ENCODE results near the gene DAPL1. TPM values are rescaled to one million over a fixed set of nuclear protein-coding genes. Genes with fewer than 3 reads are reported as not detected.

Gene DAPL1
- total and polyA plus RNA-seq, 2 donors (not counting 1 experiment from before 2014, with no cell fraction given), result not detected

DNA sequence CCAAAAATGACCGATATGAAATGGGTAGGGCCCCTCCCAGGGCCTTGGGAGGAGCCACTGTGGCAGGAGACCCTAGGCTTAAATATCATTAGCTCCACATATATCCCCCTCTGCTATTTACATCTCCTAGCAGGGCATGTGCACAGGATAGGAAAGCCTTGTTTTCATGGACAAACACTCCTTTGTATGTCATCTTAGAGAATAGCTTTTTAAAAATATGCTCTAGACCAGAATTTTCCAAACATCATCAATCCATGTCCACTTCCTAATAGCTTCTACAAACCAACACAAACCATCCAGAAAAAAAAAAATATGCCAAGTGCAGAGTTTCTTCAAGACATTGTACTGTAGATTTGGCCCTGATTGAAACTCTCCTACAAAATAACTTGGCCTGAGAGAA, 10.8 kb downstream of the DAPL1 start:
- CTCF ChIA-PET, result interaction anchor here (1.1 kb wide), 1 partner anchor 527 kb away, joined by 3 read pairs; no protein-coding TSS in a partner anchor
- no peak for ATAC-seq (ENCODE audit: low read depth)
- Mint-ChIP-seq H3K4me3 (no peak overlapping the region), H3K27ac (no peak overlapping the region), H3K9me3 (ENCODE audit: insufficient read depth) (no peaks in the 10 kb centered on the region), H3K27me3 (peaks cover 10% of the 10 kb centered on the region), H3K4me1 (no peaks in the 10 kb centered on the region)
- Histone ChIP-seq H3K36me3 (replicated peaks in 1 of 2; ENCODE audit: control extremely low read depth in 1 of 2, control insufficient read depth in 1 of 2, extremely low read depth in 1 of 2, insufficient read depth in 2 of 2, low read length in 1 of 2) (no peaks in the 10 kb centered on the region), H4K20me1 (ENCODE audit: control insufficient read depth, insufficient read depth, low read length, poor library complexity, severe bottlenecking) (no peaks in the 10 kb centered on the region), H3K4me3 (ENCODE audit: control extremely low read depth in 1 of 5, extremely low read depth in 1 of 5, insufficient read depth in 1 of 5, low read depth in 2 of 5, low read length in 4 of 5) (no peak overlapping the region), H3K27me3 (replicated peaks in 1 of 4; ENCODE audit: control extremely low read depth in 1 of 4, control insufficient read depth in 3 of 4, insufficient read depth in 4 of 4, low read length in 3 of 4) (no peaks in the 10 kb centered on the region), H3K9ac (ENCODE audit: low read length) (no peak overlapping the region), H3K9me3 (ENCODE audit: control extremely low read depth in 1 of 3, control insufficient read depth in 2 of 3, insufficient read depth in 1 of 3, low read length in 2 of 3) (no peaks in the 10 kb centered on the region), H3K79me2 (ENCODE audit: control insufficient read depth, insufficient read depth, low read length) (no peaks in the 10 kb centered on the region), H3K4me1 (ENCODE audit: control insufficient read depth in 2 of 2, insufficient read depth in 2 of 2, low read length in 2 of 2) (no peaks in the 10 kb centered on the region), H3K4me2 (replicated peaks; ENCODE audit: low read depth, low read length, poor library complexity, severe bottlenecking) (no peak overlapping the region), H2AFZ (ENCODE audit: insufficient read depth, low read depth, low read length, poor library complexity, severe bottlenecking) (no peak overlapping the region), H3K27ac (ENCODE audit: low read length in 2 of 2) (no peak overlapping the region)
- POLR2A ChIA-PET, result no interaction called here
- TF ChIP-seq, protein P1, sequence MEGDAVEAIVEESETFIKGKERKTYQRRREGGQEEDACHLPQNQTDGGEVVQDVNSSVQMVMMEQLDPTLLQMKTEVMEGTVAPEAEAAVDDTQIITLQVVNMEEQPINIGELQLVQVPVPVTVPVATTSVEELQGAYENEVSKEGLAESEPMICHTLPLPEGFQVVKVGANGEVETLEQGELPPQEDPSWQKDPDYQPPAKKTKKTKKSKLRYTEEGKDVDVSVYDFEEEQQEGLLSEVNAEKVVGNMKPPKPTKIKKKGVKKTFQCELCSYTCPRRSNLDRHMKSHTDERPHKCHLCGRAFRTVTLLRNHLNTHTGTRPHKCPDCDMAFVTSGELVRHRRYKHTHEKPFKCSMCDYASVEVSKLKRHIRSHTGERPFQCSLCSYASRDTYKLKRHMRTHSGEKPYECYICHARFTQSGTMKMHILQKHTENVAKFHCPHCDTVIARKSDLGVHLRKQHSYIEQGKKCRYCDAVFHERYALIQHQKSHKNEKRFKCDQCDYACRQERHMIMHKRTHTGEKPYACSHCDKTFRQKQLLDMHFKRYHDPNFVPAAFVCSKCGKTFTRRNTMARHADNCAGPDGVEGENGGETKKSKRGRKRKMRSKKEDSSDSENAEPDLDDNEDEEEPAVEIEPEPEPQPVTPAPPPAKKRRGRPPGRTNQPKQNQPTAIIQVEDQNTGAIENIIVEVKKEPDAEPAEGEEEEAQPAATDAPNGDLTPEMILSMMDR (IDR thresholded peaks at IDR 0.05), result no peak
- no peak for TF ChIP-seq EZH2 (IDR thresholded peaks at IDR 0.05; ENCODE audit: borderline replicate concordance, insufficient read depth, low read depth, low read length, poor library complexity, severe bottlenecking)
- DNase-seq, result no peak
- intact Hi-C loops (cut with micrococcal nuclease), result no loop called here
- no CpG with 5 or more reads among the region's 1 CpG for WGBS (ENCODE audit: insufficient coverage)

DNA sequence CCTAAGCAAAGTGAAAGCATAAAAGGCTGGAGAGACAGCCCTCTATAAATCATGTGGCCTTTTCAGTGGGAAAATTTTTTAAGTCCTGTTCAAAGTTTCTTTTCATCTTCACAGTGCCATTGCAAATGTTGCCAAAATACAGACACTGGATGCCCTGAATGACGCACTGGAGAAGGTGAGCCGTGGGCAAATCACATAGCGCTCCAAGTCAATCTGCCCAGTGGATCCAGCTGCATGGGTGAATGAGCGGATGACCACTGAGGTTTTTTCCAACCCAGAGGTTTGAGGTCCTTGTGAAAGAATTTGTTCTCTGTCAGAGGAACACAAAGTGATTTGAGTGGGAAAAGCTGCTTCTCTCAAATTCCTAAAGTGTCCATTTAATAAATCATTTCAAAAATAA, 11.8 kb downstream of the DAPL1 start:
- H3K4me3 Mint-ChIP-seq, result no peak overlapping the region
- POLR2A ChIA-PET, result no interaction called here

More for the DNA sequence above, 11.8 kb downstream of the DAPL1 start:
- Histone ChIP-seq H3K9me3 (ENCODE audit: control extremely low read depth in 1 of 3, control insufficient read depth in 2 of 3, insufficient read depth in 1 of 3, low read length in 2 of 3) (no peaks in the 10 kb centered on the region), H3K4me3 (ENCODE audit: control extremely low read depth in 1 of 5, extremely low read depth in 1 of 5, insufficient read depth in 1 of 5, low read depth in 2 of 5, low read length in 4 of 5) (no peak overlapping the region), H3K4me2 (replicated peaks; ENCODE audit: low read depth, low read length, poor library complexity, severe bottlenecking) (no peak overlapping the region), H3K27ac (ENCODE audit: low read length in 2 of 2) (no peak overlapping the region), H3K79me2 (ENCODE audit: control insufficient read depth, insufficient read depth, low read length) (no peaks in the 10 kb centered on the region), H2AFZ (ENCODE audit: insufficient read depth, low read depth, low read length, poor library complexity, severe bottlenecking) (no peak overlapping the region), H3K4me1 (ENCODE audit: control insufficient read depth in 2 of 2, insufficient read depth in 2 of 2, low read length in 2 of 2) (no peaks in the 10 kb centered on the region), H3K27me3 (replicated peaks in 1 of 4; ENCODE audit: control extremely low read depth in 1 of 4, control insufficient read depth in 3 of 4, insufficient read depth in 4 of 4, low read length in 3 of 4) (no peaks in the 10 kb centered on the region), H3K9ac (ENCODE audit: low read length) (no peak overlapping the region), H4K20me1 (ENCODE audit: control insufficient read depth, insufficient read depth, low read length, poor library complexity, severe bottlenecking) (no peaks in the 10 kb centered on the region), H3K36me3 (replicated peaks in 1 of 2; ENCODE audit: control extremely low read depth in 1 of 2, control insufficient read depth in 1 of 2, extremely low read depth in 1 of 2, insufficient read depth in 2 of 2, low read length in 1 of 2) (no peaks in the 10 kb centered on the region)
- Mint-ChIP-seq H3K27ac (no peak overlapping the region), H3K9me3 (ENCODE audit: insufficient read depth) (no peaks in the 10 kb centered on the region), H3K27me3 (peaks cover 14% of the 10 kb centered on the region), H3K4me1 (no peaks in the 10 kb centered on the region)
- WGBS (ENCODE audit: insufficient coverage), result 100% methylated on average over 2 of the region's 4 CpGs
- intact Hi-C loops (cut with micrococcal nuclease), result no loop called here
- no peak for DNase-seq
- TF ChIP-seq EZH2 (IDR thresholded peaks at IDR 0.05; ENCODE audit: borderline replicate concordance, insufficient read depth, low read depth, low read length, poor library complexity, severe bottlenecking), result no peak
- TF ChIP-seq, protein P1 (IDR thresholded peaks at IDR 0.05), result no peak
- no peak for ATAC-seq (ENCODE audit: low read depth)
- CTCF ChIA-PET, result no interaction called here

Data from B cell (primary cell).